Retinal pigment epithelial cell (primary cell): Measurements from ENCODE around the gene CEPT1.

Source experiments
- DNase-seq: peaks from one replicate; pipeline ENCODE4 v3.0.0-alpha.2; 2010; ENCODE audit warnings: low read depth
- H3K4me3 ChIP-seq: 2 replicates; pipeline ENCODE4 v1.5.1; 2011; ENCODE audit warnings: mild to moderate bottlenecking, low read length, control low read depth, moderate library complexity
- CTCF ChIP-seq: conservative IDR thresholded peaks from 2 replicates; pipeline ENCODE4 v1.5.1; 2011; ENCODE audit warnings: low read depth, low read length, control low read depth, inconsistent platforms

Gene CEPT1

GRCh38 chr1:111140680-111140967, 601 bp downstream of the CEPT1 start:
- peak overlapping the region; percentile 90 for H3K4me3 ChIP-seq
- no peak for DNase-seq
- TF ChIP-seq CTCF = no peak

GRCh38 chr1:111141245-111142220, 1.5 kb downstream of the CEPT1 start:
- peak overlapping the region; percentile 90 for H3K4me3 ChIP-seq
- DNase-seq = no peak
- TF ChIP-seq CTCF = no peak

- DNase-seq = no peak
- no peak for TF ChIP-seq CTCF
- H3K4me3 ChIP-seq = no peak overlapping the region
These were observed 2.4 kb downstream of the CEPT1 start for GRCh38 chr1:111142356-111142975.

DNA sequence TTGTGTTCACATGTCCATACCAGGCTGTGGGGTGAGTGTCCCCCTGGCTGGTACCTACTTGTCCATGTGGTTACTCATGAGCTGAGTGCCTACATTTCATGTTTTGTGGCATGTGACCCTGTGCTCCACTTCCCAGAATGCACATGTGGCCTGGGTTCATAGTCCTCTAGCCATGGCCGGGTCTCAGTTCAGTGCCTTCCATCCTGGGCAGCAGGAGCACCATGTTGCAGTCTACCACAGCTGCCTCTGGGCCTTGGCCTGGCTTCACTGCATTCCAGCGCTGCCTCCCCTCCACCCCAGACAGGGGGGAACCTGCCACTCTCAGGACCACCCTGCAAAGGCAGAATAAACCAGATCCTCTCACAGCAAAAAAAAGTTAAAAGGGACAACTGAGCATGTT, 5.5 kb downstream of the CEPT1 start:
- DNase-seq = no peak
- TF ChIP-seq CTCF = no peak
- no peak overlapping the region for H3K4me3 ChIP-seq

GRCh38 chr1:111145963-111146768, 6.1 kb downstream of the CEPT1 start:
- no peak for DNase-seq
- TF ChIP-seq CTCF = no peak

GRCh38 chr1:111147948-111148347, 7.9 kb downstream of the CEPT1 start:
- DNase-seq = no peak
- TF ChIP-seq CTCF = no peak
- H3K4me3 ChIP-seq = no peak overlapping the region

More at GRCh38 chr1:111145963-111146768, 6.1 kb downstream of the CEPT1 start:
- H3K4me3 ChIP-seq = no peak overlapping the region
